VCaP (cell line): ENCODE results near the gene ADCYAP1R1.

Experiments
- H3K27ac ChIP-seq: fragments of 450-650 bp; 2 replicates; pipeline ENCODE4 v1.5.1; 2017
- TF ChIP-seq, protein P1 (sequence below): fragments of 450-650 bp; conservative IDR thresholded peaks from 2 replicates; pipeline ENCODE4 v1.5.1; 2017; ENCODE audit warnings: mild to moderate bottlenecking, moderate library complexity

ADCYAP1R1 gene

DNA sequence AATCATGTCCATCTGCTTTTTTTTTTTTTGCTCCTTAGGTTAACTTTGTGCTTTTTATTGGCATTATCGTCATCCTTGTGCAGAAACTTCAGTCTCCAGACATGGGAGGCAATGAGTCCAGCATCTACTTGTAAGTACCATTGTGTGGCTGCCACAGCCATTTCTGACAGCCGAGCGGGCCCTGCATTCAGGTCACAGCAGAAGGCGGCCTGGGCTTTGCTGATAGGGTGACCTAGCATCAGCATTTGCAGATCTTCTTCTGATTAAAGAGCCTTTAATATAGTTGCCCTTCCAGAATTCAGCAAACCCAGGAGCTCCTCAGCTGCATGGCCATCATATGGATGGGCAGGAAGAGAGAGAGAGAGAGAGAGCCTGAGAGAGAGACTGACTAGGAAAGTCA, 40.5 kb downstream of the ADCYAP1R1 start:
- H3K27ac ChIP-seq: no peak overlapping the region
- TF ChIP-seq, protein P1, sequence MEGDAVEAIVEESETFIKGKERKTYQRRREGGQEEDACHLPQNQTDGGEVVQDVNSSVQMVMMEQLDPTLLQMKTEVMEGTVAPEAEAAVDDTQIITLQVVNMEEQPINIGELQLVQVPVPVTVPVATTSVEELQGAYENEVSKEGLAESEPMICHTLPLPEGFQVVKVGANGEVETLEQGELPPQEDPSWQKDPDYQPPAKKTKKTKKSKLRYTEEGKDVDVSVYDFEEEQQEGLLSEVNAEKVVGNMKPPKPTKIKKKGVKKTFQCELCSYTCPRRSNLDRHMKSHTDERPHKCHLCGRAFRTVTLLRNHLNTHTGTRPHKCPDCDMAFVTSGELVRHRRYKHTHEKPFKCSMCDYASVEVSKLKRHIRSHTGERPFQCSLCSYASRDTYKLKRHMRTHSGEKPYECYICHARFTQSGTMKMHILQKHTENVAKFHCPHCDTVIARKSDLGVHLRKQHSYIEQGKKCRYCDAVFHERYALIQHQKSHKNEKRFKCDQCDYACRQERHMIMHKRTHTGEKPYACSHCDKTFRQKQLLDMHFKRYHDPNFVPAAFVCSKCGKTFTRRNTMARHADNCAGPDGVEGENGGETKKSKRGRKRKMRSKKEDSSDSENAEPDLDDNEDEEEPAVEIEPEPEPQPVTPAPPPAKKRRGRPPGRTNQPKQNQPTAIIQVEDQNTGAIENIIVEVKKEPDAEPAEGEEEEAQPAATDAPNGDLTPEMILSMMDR: no peak

DNA sequence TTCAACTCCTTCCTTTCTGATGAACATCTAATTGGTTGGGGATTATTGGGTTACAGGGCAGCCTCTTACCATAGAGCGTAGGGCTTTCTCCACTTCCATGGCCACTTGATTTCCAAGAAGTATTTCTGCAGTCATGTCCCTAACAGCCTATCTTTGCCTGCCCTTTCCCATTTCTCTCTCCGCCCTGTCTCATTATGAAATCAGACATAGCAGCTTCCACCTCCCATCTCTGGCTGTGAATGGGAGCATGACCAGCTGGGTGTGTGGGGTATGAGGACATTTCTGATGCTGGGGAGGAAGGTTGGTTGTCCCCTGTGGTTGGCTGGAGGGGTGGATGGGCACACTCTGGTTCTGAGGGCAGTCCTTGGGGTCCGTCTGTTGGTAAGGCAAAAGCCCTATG, 41.2 kb downstream of the ADCYAP1R1 start:
- H3K27ac ChIP-seq: no peak overlapping the region
- TF ChIP-seq, protein P1: no peak

- H3K27ac ChIP-seq: no peak overlapping the region
- TF ChIP-seq, protein P1: no peak
Measured at GRCh38 chr7:31094271-31094670, 42.2 kb downstream of the ADCYAP1R1 start.

DNA sequence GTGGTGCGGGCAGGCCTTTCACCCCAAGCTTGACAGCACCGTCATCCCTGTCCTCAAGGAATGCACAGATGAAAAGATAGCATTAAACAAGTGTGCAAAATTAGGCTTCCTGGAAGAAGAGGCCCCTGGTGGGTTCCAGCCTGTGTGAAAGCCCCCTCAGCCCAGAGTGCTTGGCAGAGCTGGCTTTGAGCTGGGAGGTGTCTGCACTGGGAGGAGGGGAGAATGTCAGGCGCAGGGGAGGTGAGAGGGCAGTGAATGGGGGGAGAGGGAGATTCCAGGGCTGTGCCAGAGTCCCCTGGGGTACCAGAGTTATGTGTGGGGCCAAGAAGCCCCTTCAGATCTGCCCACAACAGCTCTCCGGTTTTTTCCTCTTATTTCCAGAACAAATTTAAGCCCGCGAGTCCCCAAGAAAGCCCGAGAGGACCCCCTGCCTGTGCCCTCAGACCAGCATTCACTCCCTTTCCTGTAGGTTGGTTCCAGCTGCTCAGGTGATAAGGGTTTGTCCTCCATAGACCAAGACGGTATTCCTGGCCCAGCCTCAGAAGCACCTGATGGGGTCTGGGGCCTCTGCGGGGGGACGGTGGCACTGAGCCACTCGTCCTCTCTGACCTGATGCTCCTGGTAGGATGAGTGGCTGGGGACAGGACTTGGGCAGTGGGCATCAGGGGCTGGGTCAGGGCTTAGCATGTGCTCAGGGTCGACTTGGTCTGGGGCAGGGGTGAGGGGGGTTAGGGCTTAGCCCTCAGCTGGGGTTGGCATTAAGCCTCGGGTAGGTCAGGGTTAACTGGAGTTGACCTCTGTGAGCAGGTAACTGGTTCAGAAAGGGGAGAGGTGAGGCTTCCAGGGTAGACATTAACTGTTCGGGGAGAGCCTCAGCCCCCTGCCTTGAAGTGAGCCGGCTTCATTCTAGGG, 43.4 kb downstream of the ADCYAP1R1 start:
- no peak overlapping the region for H3K27ac ChIP-seq
- TF ChIP-seq, protein P1: no peak

DNA sequence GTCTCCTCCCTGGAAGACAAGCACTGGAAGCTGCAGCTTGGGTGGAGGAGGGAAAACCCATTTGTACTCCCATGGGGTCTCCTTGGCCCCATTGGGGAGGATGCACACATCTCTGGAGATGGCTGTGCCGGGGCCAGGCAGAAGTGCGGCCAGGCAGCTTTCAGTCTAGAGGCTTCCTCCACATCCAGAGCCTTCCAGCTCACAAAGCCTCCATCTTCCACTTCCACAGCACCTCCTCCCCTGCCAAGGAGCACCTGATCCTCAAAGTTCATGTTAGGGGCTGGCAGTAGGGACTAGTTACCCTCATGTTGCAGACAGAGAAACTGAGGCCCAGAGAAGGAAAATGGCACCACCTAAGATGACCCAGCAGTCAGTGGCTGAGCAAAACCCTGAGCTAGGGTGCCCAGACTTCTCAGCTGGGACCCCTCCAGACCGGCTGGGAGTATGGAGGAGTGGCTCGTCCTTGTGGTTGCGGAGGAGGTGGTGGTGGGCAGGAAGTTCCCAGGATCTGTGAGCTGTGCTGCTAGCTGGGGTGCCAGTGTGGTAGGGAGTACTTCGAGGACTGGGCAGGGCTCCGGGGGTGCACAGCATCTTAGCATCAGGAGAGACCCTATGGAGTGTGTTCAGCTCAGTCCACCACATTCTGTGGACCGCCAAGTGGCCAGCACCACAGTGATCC, 44.2 kb downstream of the ADCYAP1R1 start:
- TF ChIP-seq, protein P1: no peak
- H3K27ac ChIP-seq: no peak overlapping the region

DNA sequence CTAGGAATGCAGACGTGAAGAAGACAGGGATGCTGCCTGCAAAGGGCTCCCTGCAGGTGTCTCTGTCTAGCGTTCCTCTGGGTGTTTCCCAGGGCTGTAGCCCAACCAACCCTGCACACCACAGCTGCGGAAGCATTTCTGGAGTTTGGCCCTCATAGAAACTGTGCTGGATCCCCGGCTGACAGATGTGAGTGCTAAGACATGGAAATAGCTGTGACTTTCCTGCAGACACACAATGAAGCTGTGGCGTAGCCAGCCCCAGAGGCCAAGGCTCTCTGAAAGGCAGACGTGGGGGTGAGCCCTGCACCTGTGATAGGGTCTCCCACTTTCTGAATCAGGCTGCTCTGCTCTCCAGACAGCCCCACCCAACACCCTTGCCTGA, 44.8 kb downstream of the ADCYAP1R1 start:
- TF ChIP-seq, protein P1: no peak
- no peak overlapping the region for H3K27ac ChIP-seq

DNA sequence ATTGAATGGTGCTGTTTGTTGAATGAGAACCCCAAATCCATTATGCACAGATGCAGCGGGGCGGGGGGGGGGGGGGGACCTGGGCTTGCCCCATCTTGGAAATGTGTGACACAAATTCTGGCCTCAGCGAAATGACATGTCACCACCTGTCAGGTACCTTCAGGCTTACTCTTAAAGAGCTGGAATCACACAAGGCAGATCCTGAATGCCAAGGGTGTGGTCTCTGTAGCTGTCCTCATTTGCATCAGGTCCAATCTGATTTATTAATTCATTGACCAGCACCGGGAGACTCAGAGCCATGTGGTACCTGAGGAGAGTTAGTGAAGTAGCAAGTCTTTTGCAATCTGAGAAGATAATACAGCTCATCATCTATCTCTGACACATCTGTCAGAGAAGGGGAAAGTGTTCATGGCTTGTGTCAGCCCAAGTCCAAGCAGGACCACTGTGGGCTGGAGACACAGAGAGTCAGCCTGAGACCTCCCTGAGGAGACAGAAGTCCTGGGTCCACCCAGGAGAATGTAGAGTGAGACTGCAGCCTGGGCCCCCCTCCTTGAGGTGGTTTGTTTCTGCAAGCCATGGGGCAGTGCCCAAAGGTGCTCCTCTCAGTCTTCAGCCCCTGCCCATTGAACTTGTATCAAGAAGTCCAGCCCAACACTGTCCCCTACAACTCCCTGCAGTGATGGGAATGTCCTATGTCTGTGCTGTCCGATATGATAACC, 46.7 kb downstream of the ADCYAP1R1 start:
- H3K27ac ChIP-seq: no peak overlapping the region
- TF ChIP-seq, protein P1: no peak
